Measurements from ENCODE around the gene SLC22A16.

GRCh38 chr6:110524305-110524704 is 47.9 kb upstream of the SLC22A16 start:
- TF ChIP-seq POLR2A (IDR thresholded peaks at IDR 0.05) (no peak), CTCF (IDR thresholded peaks at IDR 0.05) (no peak), EP300 (IDR thresholded peaks at IDR 0.05) (no peak)

All from tibial nerve (tissue), 4 donors.